Measurements from ENCODE around the gene CLDND2.
"Not testable (repeated sequence)": the region's sequence is repeated elsewhere in the genome, so short reads cannot be mapped to it uniquely, and the experiment has no call there.

GRCh38 chr19:51397453-51397852, 28.6 kb upstream of the CLDND2 start:
- not testable (repeated sequence) for TF ChIP-seq POLR2A (IDR thresholded peaks at IDR 0.05; ENCODE audit: low read depth, low read length); TAF1 (IDR thresholded peaks at IDR 0.05; ENCODE audit: borderline replicate concordance, low read depth, low read length)
